HG03066 (cell line): ENCODE measurements around the gene GRIA1.
A peak's percentile ranks its signal among the peaks of the same experiment; 100 is the strongest.

Experiments
- ATAC-seq: cut with Tn5 transposase; IDR thresholded peaks from one replicate; pipeline ENCODE4 v1.9.1; 2021; ENCODE audit warnings: low read depth; ENCODE audit not compliant: unreplicated experiment

GRIA1 gene

GRCh38 chr5:153490118-153491037 lies at the start of gene GRIA1:
Gene GRIA1 (plus strand): TSS chr5:153490670.
- ATAC-seq = no peak

- ATAC-seq = no peak
These were observed 44.4 kb upstream of the GRIA1 start for GRCh38 chr5:153445875-153446579.

- ATAC-seq = no peak
These were observed 42.9 kb upstream of the GRIA1 start for GRCh38 chr5:153447534-153447933.

- ATAC-seq = no peak
These were observed 34.1 kb upstream of the GRIA1 start for GRCh38 chr5:153456354-153456753.

- no peak for ATAC-seq
These were observed 33.5 kb upstream of the GRIA1 start for GRCh38 chr5:153456993-153457392.

- ATAC-seq = no peak
These were observed 32.2 kb upstream of the GRIA1 start for GRCh38 chr5:153458268-153458667.

- no peak for ATAC-seq
These were observed 31.3 kb upstream of the GRIA1 start for GRCh38 chr5:153459051-153459743.

GRCh38 chr5:153460421-153460820 lies 30.0 kb upstream of the GRIA1 start:
- ATAC-seq = no peak

GRCh38 chr5:153461341-153461740 lies 29.1 kb upstream of the GRIA1 start:
- no peak for ATAC-seq

- no peak for ATAC-seq
These were observed 26.7 kb upstream of the GRIA1 start for GRCh38 chr5:153463806-153464205.

GRCh38 chr5:153467546-153467945 lies 22.9 kb upstream of the GRIA1 start:
- no peak for ATAC-seq

- ATAC-seq = no peak
These were observed 21.0 kb upstream of the GRIA1 start for GRCh38 chr5:153469423-153469822.

- ATAC-seq = no peak
These were observed 19.7 kb upstream of the GRIA1 start for GRCh38 chr5:153470736-153471135.

- no peak for ATAC-seq
These were observed 13.7 kb upstream of the GRIA1 start for GRCh38 chr5:153476767-153477166.

- ATAC-seq = peak; percentile 86
These were observed 10.1 kb upstream of the GRIA1 start for GRCh38 chr5:153480401-153480800.

GRCh38 chr5:153483482-153483881 lies 7.0 kb upstream of the GRIA1 start:
- ATAC-seq = no peak

GRCh38 chr5:153485641-153486040 lies 4.8 kb upstream of the GRIA1 start:
- ATAC-seq = no peak

GRCh38 chr5:153486771-153487170 lies 3.7 kb upstream of the GRIA1 start:
- ATAC-seq = no peak

GRCh38 chr5:153489611-153490010 lies 859 bp upstream of the GRIA1 start:
- no peak for ATAC-seq

- ATAC-seq = no peak
These were observed 721 bp downstream of the GRIA1 start for GRCh38 chr5:153491038-153491744.

- ATAC-seq = no peak
These were observed 1.4 kb downstream of the GRIA1 start for GRCh38 chr5:153491856-153492255.
